ENCODE results near the gene HINFP.

GRCh38 chr11:119085437-119085847 lies 35.9 kb upstream of the HINFP start:
- TF ChIP-seq CTCF (IDR thresholded peaks at IDR 0.05) (no peak), POLR2A (IDR thresholded peaks at IDR 0.05) (no peak)

All from thyroid gland (tissue), 4 donors.